ENCODE measurements around the gene TULP3.

Gene TULP3

DNA sequence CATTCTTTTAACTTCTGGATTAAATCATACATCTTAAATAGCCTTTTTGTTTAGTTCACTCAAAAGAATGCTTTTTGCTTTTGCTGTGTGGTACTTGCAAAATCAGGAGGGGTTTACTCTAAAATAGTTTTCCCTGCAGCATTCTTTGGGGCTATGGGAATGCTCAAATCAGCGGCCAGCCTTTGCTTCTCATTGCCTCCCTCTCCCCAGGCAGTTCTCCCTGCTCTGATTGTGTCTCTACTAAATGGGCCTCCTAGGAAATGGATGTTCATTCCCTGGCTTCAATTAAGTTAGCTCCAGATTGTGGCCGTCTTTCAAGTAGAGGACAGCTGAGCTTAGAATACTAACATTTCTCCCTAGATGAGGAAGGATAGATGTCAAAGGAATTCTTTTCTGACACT, 4.4 kb downstream of the TULP3 start:
- Histone ChIP-seq H3K36me3 (ENCODE audit: control insufficient read depth, insufficient read depth, low read length) (no peaks in the 10 kb centered on the region), H3K27ac (ENCODE audit: insufficient read depth, low read depth, low read length, poor library complexity, severe bottlenecking) (no peak overlapping the region), H3K4me3 (ENCODE audit: insufficient read depth, low read depth, low read length) (no peak overlapping the region), H3K27me3 (ENCODE audit: control insufficient read depth, insufficient read depth, low read length, poor library complexity, severe bottlenecking) (no peaks in the 10 kb centered on the region), H3K9me3 (ENCODE audit: control insufficient read depth, low read length) (no peaks in the 10 kb centered on the region), H3K4me1 (ENCODE audit: control insufficient read depth, insufficient read depth, low read length) (peaks cover 4% of the 10 kb centered on the region)
- 29 to 30% methylated on average over 2 of the region's 2 CpGs for WGBS, 2 experiments

DNA sequence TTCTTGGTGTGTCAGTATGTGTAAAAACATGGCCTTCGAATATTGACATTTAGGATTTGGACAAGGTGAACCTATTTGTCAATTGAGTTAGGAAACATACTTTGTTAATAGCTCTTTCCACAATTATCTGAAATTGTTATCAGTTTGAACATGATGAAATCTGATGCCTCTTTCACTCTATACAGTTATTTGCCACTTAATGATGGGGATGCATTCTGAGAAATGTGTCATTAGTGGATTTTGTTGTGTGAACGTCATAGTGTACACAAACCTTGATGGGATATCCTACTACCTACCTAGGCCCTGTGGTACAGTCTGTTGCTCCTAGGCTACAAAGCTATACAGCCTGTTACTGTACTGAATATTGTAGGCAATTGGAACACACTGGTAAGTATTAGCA, 4.8 kb downstream of the TULP3 start:
- WGBS, 2 experiments, result 77 to 84% methylated on average over 2 of the region's 2 CpGs
- Histone ChIP-seq H3K4me3 (ENCODE audit: insufficient read depth, low read depth, low read length) (no peak overlapping the region), H3K9me3 (ENCODE audit: control insufficient read depth, low read length) (no peaks in the 10 kb centered on the region), H3K27me3 (ENCODE audit: control insufficient read depth, insufficient read depth, low read length, poor library complexity, severe bottlenecking) (no peaks in the 10 kb centered on the region), H3K36me3 (ENCODE audit: control insufficient read depth, insufficient read depth, low read length) (no peaks in the 10 kb centered on the region), H3K27ac (ENCODE audit: insufficient read depth, low read depth, low read length, poor library complexity, severe bottlenecking) (no peak overlapping the region), H3K4me1 (ENCODE audit: control insufficient read depth, insufficient read depth, low read length) (peaks cover 4% of the 10 kb centered on the region)

DNA sequence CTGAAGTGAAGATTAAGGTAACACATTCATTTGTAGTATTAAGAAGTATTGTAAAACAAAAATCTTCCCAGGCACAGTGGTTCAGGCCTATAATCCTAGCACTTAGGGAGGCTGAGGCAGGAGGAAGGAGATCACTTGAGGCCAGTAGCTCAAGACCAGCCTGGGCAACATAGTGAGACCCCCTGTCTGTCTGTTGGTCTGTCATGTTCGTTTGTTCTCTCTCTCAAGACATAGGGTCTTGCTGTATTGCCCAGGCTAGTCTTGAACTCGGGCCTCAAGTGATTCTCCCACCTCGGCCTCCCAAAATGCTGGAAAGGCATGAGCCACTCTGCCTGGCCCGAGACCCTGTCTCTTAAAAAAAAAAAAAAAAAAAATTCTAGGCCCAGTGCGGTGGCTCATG, 6.7 kb downstream of the TULP3 start:
- Histone ChIP-seq H3K36me3 (ENCODE audit: control insufficient read depth, insufficient read depth, low read length) (no peaks in the 10 kb centered on the region), H3K9me3 (ENCODE audit: control insufficient read depth, low read length) (no peaks in the 10 kb centered on the region), H3K4me3 (ENCODE audit: insufficient read depth, low read depth, low read length) (no peak overlapping the region), H3K27me3 (ENCODE audit: control insufficient read depth, insufficient read depth, low read length, poor library complexity, severe bottlenecking) (no peaks in the 10 kb centered on the region), H3K27ac (ENCODE audit: insufficient read depth, low read depth, low read length, poor library complexity, severe bottlenecking) (no peak overlapping the region), H3K4me1 (ENCODE audit: control insufficient read depth, insufficient read depth, low read length) (peaks cover 4% of the 10 kb centered on the region)
- WGBS, 2 experiments, result 93 to 95% methylated on average over 5 of the region's 5 CpGs

DNA sequence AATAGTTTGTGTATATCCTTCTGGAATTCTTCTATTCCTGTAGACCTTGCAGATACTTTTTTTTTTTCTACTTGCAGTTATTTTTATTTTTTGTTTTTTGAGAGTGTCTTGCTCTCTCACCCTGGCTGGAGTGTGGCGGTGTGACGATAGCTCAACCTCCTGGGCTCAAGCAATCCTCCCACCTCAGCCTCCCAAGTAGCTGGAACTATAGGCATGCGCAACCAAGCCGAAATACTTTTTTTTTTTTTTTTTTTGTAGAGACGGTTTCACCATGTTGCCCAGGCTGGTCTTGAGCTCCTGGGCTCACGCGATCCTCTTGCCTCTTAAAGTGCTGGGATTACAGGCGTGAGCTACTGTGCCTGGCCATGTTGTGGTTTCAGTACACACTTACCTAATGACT, 10.0 kb downstream of the TULP3 start:
- WGBS, 2 experiments, result 89 to 90% methylated on average over 8 of the region's 8 CpGs

DNA sequence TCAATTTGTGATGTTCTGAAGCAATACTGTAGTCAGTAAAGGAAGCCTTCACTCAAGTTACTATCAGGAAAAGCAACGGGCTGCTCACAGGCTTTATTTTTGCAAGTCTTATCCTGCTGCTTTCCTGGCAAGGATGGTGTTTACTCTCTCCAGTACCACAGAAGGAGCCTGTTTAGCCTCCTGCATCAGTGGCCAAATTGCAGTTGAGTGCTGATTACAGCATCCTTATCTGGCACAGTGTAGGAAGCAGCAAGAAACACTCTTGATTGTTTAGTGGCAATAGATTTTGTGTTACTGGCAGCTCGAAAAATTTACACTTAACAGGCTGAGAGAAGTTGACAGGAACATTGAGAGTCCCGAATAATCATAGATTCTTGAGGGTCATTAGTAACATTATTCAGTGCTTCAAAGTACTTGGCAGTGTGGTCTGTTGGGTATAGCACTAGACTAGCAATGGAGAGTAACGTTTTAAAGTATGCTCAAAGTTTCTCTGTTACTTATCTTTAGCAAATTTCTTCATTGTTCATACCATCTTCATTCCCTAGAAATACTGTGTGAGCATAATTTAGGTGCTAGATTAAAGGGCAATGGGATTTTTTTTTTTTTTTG, 11.7 kb downstream of the TULP3 start:
- H3K27ac ChIP-seq (ENCODE audit: insufficient read depth, low read depth, low read length, poor library complexity, severe bottlenecking), result no peak overlapping the region
- no peaks in the 10 kb centered on the region for H3K4me1 ChIP-seq (ENCODE audit: control insufficient read depth, insufficient read depth, low read length)
- 85 to 87% methylated on average over 3 to 4 of the region's 4 CpGs for WGBS, 2 experiments
- H3K4me3 ChIP-seq (ENCODE audit: insufficient read depth, low read depth, low read length), result no peak overlapping the region
- H3K36me3 ChIP-seq (ENCODE audit: control insufficient read depth, insufficient read depth, low read length), result no peaks in the 10 kb centered on the region
- H3K27me3 ChIP-seq (ENCODE audit: control insufficient read depth, insufficient read depth, low read length, poor library complexity, severe bottlenecking), result no peaks in the 10 kb centered on the region
- no peaks in the 10 kb centered on the region for H3K9me3 ChIP-seq (ENCODE audit: control insufficient read depth, low read length)

More for the DNA sequence above, 10.0 kb downstream of the TULP3 start:
- Histone ChIP-seq H3K27ac (ENCODE audit: insufficient read depth, low read depth, low read length, poor library complexity, severe bottlenecking) (no peak overlapping the region), H3K9me3 (ENCODE audit: control insufficient read depth, low read length) (no peaks in the 10 kb centered on the region), H3K36me3 (ENCODE audit: control insufficient read depth, insufficient read depth, low read length) (no peaks in the 10 kb centered on the region), H3K4me1 (ENCODE audit: control insufficient read depth, insufficient read depth, low read length) (no peaks in the 10 kb centered on the region), H3K27me3 (ENCODE audit: control insufficient read depth, insufficient read depth, low read length, poor library complexity, severe bottlenecking) (no peaks in the 10 kb centered on the region), H3K4me3 (ENCODE audit: insufficient read depth, low read depth, low read length) (no peak overlapping the region)

DNA sequence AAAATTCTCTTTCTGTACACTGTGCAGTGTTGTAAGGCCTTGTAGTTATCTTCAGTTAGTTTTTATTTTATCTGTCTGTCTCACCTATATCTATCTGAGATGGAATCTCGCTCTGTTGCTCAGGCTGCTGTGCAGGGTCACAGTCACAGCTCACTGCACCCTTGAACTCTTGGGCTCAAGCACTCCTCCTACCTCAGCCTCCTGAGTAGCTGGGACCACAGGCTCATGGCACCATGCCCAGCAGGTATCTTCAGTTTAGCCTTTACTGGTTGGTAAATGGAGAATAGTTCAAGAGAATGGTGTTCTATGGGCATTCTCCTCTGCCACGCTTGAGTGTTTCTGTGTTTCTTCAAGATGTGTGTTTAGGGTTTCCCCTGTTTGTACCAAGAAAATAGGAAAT, 13.6 kb downstream of the TULP3 start:
- Histone ChIP-seq H3K9me3 (ENCODE audit: control insufficient read depth, low read length) (no peaks in the 10 kb centered on the region), H3K27ac (ENCODE audit: insufficient read depth, low read depth, low read length, poor library complexity, severe bottlenecking) (no peak overlapping the region), H3K4me3 (ENCODE audit: insufficient read depth, low read depth, low read length) (no peak overlapping the region), H3K36me3 (ENCODE audit: control insufficient read depth, insufficient read depth, low read length) (no peaks in the 10 kb centered on the region), H3K27me3 (ENCODE audit: control insufficient read depth, insufficient read depth, low read length, poor library complexity, severe bottlenecking) (no peaks in the 10 kb centered on the region), H3K4me1 (ENCODE audit: control insufficient read depth, insufficient read depth, low read length) (no peaks in the 10 kb centered on the region)
- 91 to 98% methylated on average over 2 of the region's 2 CpGs for WGBS, 2 experiments

DNA sequence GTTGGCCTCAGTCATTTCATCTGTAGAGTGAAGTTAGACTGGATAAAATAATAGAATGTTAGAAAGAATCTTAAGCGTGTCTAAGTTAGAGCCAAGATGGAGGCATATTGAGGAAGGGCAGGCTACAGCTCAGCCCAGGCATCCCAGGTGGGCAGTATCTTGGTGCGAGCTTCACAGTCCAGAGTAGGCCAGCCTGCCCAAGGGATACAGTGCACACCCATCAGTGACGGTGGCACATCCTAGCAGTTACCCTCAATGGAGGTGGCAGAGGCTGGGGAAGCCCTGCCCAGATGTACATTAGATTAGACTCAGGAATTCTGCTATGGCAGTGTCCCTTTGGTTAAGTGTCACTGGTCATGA, 21.5 kb downstream of the TULP3 start:
- Histone ChIP-seq H3K27me3 (ENCODE audit: control insufficient read depth, insufficient read depth, low read length, poor library complexity, severe bottlenecking) (no peaks in the 10 kb centered on the region), H3K27ac (ENCODE audit: insufficient read depth, low read depth, low read length, poor library complexity, severe bottlenecking) (no peak overlapping the region), H3K9me3 (ENCODE audit: control insufficient read depth, low read length) (no peaks in the 10 kb centered on the region), H3K4me1 (ENCODE audit: control insufficient read depth, insufficient read depth, low read length) (no peaks in the 10 kb centered on the region), H3K4me3 (ENCODE audit: insufficient read depth, low read depth, low read length) (no peak overlapping the region), H3K36me3 (ENCODE audit: control insufficient read depth, insufficient read depth, low read length) (no peaks in the 10 kb centered on the region)
- 91 to 94% methylated on average over 3 of the region's 3 CpGs for WGBS, 2 experiments

DNA sequence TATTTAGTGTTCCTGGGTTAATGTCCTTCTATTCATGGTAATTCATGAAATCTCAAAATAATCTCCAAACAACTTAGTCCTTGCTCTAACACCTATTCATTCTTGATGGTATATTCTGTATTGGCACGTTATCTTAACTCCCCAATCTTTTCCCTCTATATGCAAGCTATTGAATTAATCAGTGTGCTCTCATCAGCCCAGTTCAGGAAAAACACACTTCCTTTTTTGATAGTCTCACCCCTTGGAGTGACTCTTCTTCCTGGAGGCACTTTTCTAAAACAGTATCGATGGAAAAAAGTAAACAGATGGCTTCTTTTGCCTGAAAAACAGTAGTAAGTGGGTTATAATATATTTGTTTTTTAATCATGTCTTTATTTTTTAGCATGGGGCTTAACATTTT, 28.6 kb downstream of the TULP3 start:
- no peaks in the 10 kb centered on the region for H3K4me1 ChIP-seq (ENCODE audit: control insufficient read depth, insufficient read depth, low read length)
- H3K27ac ChIP-seq (ENCODE audit: insufficient read depth, low read depth, low read length, poor library complexity, severe bottlenecking), result no peak overlapping the region
- H3K36me3 ChIP-seq (ENCODE audit: control insufficient read depth, insufficient read depth, low read length), result peaks cover 17% of the 10 kb centered on the region
- 91 to 98% methylated on average over 2 of the region's 2 CpGs for WGBS, 2 experiments
- H3K9me3 ChIP-seq (ENCODE audit: control insufficient read depth, low read length), result no peaks in the 10 kb centered on the region
- no peaks in the 10 kb centered on the region for H3K27me3 ChIP-seq (ENCODE audit: control insufficient read depth, insufficient read depth, low read length, poor library complexity, severe bottlenecking)
- no peak overlapping the region for H3K4me3 ChIP-seq (ENCODE audit: insufficient read depth, low read depth, low read length)

DNA sequence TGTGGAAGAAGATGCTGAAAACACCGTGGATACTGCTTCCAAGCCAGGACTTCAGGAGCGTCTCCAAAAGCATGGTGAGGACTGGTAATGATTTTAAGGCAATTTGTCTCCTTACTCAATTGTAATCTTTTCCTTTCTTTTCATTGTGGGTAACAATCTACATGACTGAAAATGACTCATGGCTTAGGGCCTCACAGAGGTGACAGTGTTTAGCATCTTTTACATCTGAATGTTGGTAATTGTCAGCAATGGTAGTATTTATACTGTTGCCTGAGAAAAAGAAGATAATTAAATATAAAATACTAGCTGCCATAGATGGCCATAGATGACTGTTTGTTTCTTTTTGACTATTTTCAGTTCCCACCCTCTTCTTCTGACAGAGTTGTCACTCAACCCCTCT, 31.6 kb downstream of the TULP3 start:
- Histone ChIP-seq H3K36me3 (ENCODE audit: control insufficient read depth, insufficient read depth, low read length) (peaks cover 17% of the 10 kb centered on the region), H3K4me3 (ENCODE audit: insufficient read depth, low read depth, low read length) (no peak overlapping the region), H3K27me3 (ENCODE audit: control insufficient read depth, insufficient read depth, low read length, poor library complexity, severe bottlenecking) (no peaks in the 10 kb centered on the region), H3K9me3 (ENCODE audit: control insufficient read depth, low read length) (no peaks in the 10 kb centered on the region), H3K27ac (ENCODE audit: insufficient read depth, low read depth, low read length, poor library complexity, severe bottlenecking) (no peak overlapping the region), H3K4me1 (ENCODE audit: control insufficient read depth, insufficient read depth, low read length) (no peaks in the 10 kb centered on the region)
- WGBS, 2 experiments, result 71 to 78% methylated on average over 2 of the region's 2 CpGs

DNA sequence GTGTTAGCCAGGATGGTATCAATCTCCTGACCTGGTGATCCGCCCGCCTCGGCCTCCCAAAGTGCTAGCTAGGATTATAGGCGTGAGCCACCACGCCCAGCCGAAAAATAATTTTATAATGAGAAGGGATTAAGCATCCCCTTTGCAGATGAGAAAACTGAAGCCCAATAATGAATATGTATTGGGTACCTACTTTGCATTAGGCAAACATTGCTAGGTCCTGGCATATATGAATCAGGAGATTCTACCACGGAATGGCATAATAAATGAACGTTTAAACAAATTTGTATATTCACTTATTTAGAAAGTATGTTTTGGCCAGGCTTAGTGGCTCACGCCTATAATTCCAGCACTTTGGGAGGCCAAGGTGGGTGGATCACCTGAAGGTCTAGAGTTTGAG, 32.4 kb downstream of the TULP3 start:
- H3K4me3 ChIP-seq (ENCODE audit: insufficient read depth, low read depth, low read length), result no peak overlapping the region
- peaks cover 17% of the 10 kb centered on the region for H3K36me3 ChIP-seq (ENCODE audit: control insufficient read depth, insufficient read depth, low read length)
- WGBS, 2 experiments, result 95% methylated on average over 9 of the region's 9 CpGs

DNA sequence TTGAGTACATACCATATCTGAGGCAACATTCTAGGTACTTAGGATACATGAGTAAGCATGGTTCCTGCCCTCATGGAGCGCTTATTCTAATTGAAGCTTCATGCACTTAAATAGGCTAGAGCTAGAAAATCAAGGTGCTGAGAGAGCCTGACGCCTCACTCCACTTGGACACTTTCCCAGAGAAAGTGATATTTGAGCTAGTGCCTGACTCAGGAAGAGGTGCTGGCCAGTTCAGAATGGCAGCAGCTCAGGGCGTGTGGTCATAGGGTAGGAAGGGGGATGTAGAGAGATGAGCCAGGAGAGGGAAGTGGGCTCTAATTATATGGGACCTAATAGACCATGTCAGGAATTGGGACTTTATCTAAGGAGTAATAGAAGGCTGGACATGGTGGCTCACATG, 33.3 kb downstream of the TULP3 start:
- 97 to 98% methylated on average over 3 of the region's 3 CpGs for WGBS, 2 experiments

More for the DNA sequence above, 32.4 kb downstream of the TULP3 start:
- Histone ChIP-seq H3K27ac (ENCODE audit: insufficient read depth, low read depth, low read length, poor library complexity, severe bottlenecking) (no peak overlapping the region), H3K9me3 (ENCODE audit: control insufficient read depth, low read length) (no peaks in the 10 kb centered on the region), H3K4me1 (ENCODE audit: control insufficient read depth, insufficient read depth, low read length) (no peaks in the 10 kb centered on the region), H3K27me3 (ENCODE audit: control insufficient read depth, insufficient read depth, low read length, poor library complexity, severe bottlenecking) (no peaks in the 10 kb centered on the region)

More for the DNA sequence above, 33.3 kb downstream of the TULP3 start:
- Histone ChIP-seq H3K4me1 (ENCODE audit: control insufficient read depth, insufficient read depth, low read length) (no peaks in the 10 kb centered on the region), H3K27me3 (ENCODE audit: control insufficient read depth, insufficient read depth, low read length, poor library complexity, severe bottlenecking) (no peaks in the 10 kb centered on the region), H3K27ac (ENCODE audit: insufficient read depth, low read depth, low read length, poor library complexity, severe bottlenecking) (no peak overlapping the region), H3K36me3 (ENCODE audit: control insufficient read depth, insufficient read depth, low read length) (peaks cover 17% of the 10 kb centered on the region), H3K9me3 (ENCODE audit: control insufficient read depth, low read length) (no peaks in the 10 kb centered on the region), H3K4me3 (ENCODE audit: insufficient read depth, low read depth, low read length) (no peak overlapping the region)
